Activated naive CD8-positive, alpha-beta T cell treated with anti-CD3 and anti-CD28 coated beads for 36 hours (primary cell): ENCODE results near the gene CRAMP1. TPM values are rescaled to one million over a fixed set of nuclear protein-coding genes. Genes with fewer than 3 reads are reported as not detected.

ENCODE experiments used
- DNase-seq: peaks from one replicate; pipeline ENCODE4 v3.0.0; 2021
- H3K27ac Mint-ChIP-seq: one replicate; pipeline ENCODE4 v1.8.0; 2022; ENCODE audit warnings: mild to moderate bottlenecking, moderate library complexity, mixed read lengths
- H3K27me3 Mint-ChIP-seq: one replicate; pipeline ENCODE4 v1.8.0; 2022; ENCODE audit warnings: mild to moderate bottlenecking, mixed read lengths
- H3K36me3 Mint-ChIP-seq: one replicate; pipeline ENCODE4 v1.8.0; 2021; ENCODE audit warnings: mild to moderate bottlenecking, mixed read lengths
- H3K4me1 Mint-ChIP-seq: one replicate; pipeline ENCODE4 v1.8.0; 2021; ENCODE audit warnings: mixed read lengths
- H3K4me3 Mint-ChIP-seq: one replicate; pipeline ENCODE4 v1.8.0; 2022; ENCODE audit warnings: mild to moderate bottlenecking, moderate library complexity, mixed read lengths
- H3K9me3 Mint-ChIP-seq: one replicate; pipeline ENCODE4 v1.8.0; 2022; ENCODE audit warnings: mixed read lengths
- total RNA-seq, 2 experiments: library from RNA; stranded (reverse); gene quantifications; one replicate each; pipeline ENCODE4 v1.2.3, GENCODE V29; 2021

Gene CRAMP1
- total RNA-seq, 2 experiments from 2014 or later = 14.4 to 17.0 TPM

DNA sequence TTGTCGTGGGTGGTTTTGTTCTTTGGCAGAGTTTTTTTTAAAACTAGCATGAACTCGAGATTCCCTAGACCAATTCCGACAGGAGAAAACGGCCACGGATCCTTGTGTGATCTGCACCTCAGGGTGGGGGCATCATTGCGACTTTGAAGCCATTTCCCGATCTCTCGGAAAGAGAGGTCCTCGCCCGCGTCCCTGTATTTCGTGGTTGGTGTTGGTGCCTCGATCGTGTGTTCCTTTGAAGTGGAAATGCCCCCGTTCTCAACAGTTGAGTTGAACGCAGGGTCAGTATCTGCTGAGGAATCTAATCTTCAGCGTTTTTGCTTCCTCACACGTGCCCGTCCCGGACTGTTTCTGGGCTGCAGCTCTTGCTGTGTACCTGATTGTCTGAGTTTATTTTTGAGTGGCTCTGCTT is 1.1 kb downstream of the CRAMP1 start:
- H3K4me3 Mint-ChIP-seq = peak overlapping the region; percentile 94
- peaks cover 30% of the 10 kb centered on the region for H3K4me1 Mint-ChIP-seq
- H3K36me3 Mint-ChIP-seq = peaks cover 24% of the 10 kb centered on the region
- no peaks in the 10 kb centered on the region for H3K9me3 Mint-ChIP-seq
- DNase-seq = no peak
- peaks cover 5% of the 10 kb centered on the region for H3K27me3 Mint-ChIP-seq
- H3K27ac Mint-ChIP-seq = peak overlapping the region; percentile 79

DNA sequence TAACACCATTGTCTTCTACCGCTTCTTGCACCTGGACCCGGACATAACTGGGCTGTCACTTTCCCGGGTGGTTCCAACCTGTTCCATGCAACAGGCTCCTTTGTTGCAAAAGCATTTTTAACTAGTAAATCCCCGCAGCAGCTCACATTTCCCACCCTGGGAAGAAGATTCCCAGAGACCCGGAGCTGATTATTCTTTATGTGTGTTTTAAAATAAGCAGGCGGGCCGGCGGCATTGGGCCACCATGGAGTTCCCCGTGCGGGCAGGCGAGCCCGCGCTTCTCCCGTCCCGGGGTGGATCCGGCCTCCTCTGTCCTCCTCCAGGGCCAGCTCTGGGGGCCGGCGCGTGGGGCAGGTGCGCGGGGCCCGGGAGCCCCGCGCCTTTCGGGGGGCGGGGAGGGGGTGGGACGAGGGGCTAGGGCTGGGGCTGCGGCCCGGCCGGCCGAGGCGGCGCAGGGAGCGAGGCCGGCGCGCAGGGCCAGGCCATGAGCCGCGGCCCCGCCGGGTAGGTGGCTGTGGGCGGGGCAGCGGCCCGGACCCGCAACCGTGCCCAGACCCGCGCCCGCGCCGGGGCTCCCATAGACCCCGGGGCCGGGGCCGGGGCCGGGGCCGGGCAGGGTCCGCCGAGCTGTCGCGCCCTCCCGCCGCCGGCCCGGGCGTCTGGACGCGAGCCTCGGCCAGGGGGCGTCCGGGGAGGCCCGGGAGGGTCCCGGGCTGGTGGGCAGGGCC is 1.7 kb downstream of the CRAMP1 start:
- H3K4me1 Mint-ChIP-seq = peaks cover 32% of the 10 kb centered on the region
- peaks cover 25% of the 10 kb centered on the region for H3K36me3 Mint-ChIP-seq
- no peaks in the 10 kb centered on the region for H3K9me3 Mint-ChIP-seq
- peaks cover 5% of the 10 kb centered on the region for H3K27me3 Mint-ChIP-seq
- no peak overlapping the region for H3K27ac Mint-ChIP-seq
- peak; percentile 32 for DNase-seq
- peak overlapping the region; percentile 94 for H3K4me3 Mint-ChIP-seq

DNA sequence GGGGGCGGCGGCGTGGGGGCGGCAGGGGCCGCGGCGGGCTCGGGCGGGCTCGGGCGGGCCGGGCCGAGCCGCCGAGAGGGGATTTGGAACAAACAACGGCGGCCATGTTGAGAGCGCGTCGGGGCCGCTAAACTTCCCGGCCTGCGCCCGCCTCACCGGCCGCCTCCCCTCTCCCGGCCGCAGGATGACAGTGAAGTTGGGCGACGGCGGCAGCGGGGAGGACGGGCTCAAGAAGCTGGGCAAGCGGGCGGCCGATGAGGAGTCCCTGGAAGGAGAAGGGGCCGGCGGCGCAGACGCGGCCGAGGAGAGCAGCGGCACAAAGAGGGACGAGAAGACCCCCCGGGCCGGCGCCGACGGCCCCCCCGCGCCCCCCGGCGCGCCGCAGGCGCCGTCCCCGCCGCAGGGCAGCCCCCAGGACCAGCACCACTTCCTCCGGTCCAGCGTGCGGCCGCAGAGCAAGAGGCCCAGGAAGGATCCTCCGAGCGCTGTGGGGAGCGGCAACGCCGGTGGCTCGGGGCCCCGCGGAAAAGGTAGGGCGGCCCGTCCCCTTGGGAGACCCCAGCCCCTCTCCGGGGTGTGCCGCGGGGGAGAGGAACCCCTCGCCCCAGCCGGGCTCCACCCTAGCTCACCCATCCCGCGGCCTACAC is 2.4 kb downstream of the CRAMP1 start:
- peak; percentile 38 for DNase-seq
- peak overlapping the region; percentile 82 for H3K4me3 Mint-ChIP-seq
- peaks cover 5% of the 10 kb centered on the region for H3K27me3 Mint-ChIP-seq
- H3K9me3 Mint-ChIP-seq = no peaks in the 10 kb centered on the region
- peaks cover 26% of the 10 kb centered on the region for H3K36me3 Mint-ChIP-seq
- peaks cover 33% of the 10 kb centered on the region for H3K4me1 Mint-ChIP-seq
- H3K27ac Mint-ChIP-seq = peak overlapping the region; percentile 20

DNA sequence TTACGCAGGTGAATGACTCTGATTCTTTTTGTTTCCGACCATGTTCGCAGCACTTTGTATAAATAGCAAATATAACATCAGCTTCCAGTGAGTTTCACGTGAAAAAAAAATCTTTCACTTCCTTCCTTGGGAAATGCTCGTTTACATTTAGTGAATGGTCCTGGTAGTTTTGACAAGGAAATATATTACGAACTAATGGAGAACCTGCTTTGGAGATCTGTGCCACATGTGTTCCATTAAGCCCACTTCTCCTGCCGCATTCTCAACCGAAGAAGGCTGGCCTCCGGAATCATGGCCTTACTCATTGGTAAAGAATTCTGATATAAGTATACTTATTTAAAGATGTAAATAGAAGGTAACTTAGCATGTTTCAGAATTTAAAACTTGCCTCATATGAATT is 3.6 kb downstream of the CRAMP1 start:
- peaks cover 5% of the 10 kb centered on the region for H3K27me3 Mint-ChIP-seq
- H3K9me3 Mint-ChIP-seq = no peaks in the 10 kb centered on the region
- no peak overlapping the region for H3K4me3 Mint-ChIP-seq
- H3K27ac Mint-ChIP-seq = no peak overlapping the region
- DNase-seq = no peak
- peaks cover 33% of the 10 kb centered on the region for H3K4me1 Mint-ChIP-seq
- peaks cover 28% of the 10 kb centered on the region for H3K36me3 Mint-ChIP-seq

DNA sequence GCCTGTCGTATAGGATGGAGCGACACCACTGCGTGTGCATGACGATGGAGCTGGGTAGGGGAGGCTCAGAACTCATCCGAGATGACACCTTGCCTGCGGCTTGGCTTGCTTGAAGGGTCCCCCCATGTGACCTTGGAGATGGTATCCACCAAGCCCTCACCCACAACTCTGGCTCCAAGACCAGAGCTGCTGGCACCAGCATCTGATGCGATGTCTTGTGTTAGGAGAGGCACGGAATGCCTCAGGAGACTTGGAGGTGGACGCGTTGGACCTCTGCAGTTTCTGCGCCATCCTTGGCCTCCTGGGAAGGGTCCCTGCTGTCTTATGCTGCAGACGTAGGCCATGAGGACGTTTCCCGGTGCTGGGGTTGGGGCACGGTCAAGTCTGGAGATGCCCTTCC is 7.8 kb downstream of the CRAMP1 start:
- DNase-seq = no peak
- Mint-ChIP-seq H3K9me3 (no peaks in the 10 kb centered on the region), H3K27ac (no peak overlapping the region)

DNA sequence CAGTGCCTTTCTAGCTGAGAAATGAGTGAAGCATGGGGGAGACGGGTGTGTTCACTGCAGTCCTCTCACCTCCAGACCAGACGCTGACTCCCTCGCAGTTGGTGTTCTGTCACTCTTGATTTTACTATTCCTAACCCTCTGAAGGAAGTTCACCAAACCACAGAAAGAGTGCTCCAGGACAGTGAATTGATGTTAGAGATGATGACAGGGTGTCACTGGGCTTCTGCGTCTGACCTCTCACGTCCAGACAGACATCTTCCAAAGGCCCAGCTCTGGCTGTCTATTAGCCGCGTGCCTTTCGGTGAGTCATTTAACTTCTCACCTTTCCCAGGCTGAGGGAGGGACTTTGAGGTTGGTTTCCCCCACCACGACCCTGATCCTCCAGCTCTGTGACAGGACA is 8.2 kb downstream of the CRAMP1 start:
- no peaks in the 10 kb centered on the region for H3K9me3 Mint-ChIP-seq
- no peak for DNase-seq
- peaks cover under 1% of the 10 kb centered on the region for H3K27me3 Mint-ChIP-seq
- no peak overlapping the region for H3K4me3 Mint-ChIP-seq
- peaks cover 21% of the 10 kb centered on the region for H3K36me3 Mint-ChIP-seq
- no peak overlapping the region for H3K27ac Mint-ChIP-seq
- peaks cover 16% of the 10 kb centered on the region for H3K4me1 Mint-ChIP-seq

More for the DNA sequence above, 7.8 kb downstream of the CRAMP1 start:
- Mint-ChIP-seq H3K36me3 (peaks cover 25% of the 10 kb centered on the region), H3K4me1 (peaks cover 20% of the 10 kb centered on the region), H3K4me3 (no peak overlapping the region), H3K27me3 (peaks cover 5% of the 10 kb centered on the region)

DNA sequence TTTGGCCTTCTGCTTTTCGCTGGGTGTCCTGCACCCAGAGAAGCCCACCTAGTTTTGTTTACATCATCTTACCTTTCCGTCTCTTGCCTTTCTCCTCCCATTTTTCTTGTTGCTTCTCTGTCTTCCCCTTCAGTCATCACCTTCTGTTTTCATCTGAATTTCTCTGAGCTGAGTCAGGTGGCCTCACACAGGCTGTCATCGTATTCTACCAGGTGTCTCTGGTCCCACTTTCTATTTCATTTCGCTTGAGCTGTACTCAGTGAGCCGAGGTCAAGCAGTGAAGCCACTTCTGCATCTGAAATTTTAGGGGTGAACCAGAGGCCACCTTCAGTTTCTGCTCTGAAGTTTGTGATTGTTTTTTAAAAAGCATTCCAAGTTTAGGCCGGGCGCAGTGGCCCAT is 9.7 kb downstream of the CRAMP1 start:
- Mint-ChIP-seq H3K27ac (no peak overlapping the region), H3K4me1 (peaks cover 12% of the 10 kb centered on the region), H3K4me3 (no peak overlapping the region), H3K36me3 (peaks cover 12% of the 10 kb centered on the region), H3K27me3 (no peaks in the 10 kb centered on the region), H3K9me3 (no peaks in the 10 kb centered on the region)
- no peak for DNase-seq

DNA sequence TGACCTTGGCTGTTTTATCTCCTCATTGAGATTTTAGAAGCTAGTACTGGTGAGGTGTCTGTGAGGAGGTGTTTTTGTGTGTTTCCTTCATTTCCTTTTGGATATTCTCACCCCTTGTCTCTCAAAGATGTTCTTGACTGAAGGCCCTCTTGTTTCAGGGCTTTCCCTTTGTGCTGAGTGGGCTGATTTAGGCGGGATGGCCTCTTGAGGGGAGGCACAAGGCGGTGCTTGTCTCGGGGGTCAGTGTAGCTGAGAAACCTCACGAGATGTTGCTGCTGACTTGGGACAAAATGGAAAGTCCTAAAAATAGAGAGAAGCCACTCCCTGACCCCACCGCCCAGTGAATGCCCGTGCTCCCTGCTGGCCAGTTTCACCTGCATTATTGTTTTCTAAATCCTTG is 14.2 kb downstream of the CRAMP1 start:
- H3K36me3 Mint-ChIP-seq = peaks cover 2% of the 10 kb centered on the region
- no peak overlapping the region for H3K27ac Mint-ChIP-seq
- no peak for DNase-seq
- H3K4me1 Mint-ChIP-seq = peaks cover 7% of the 10 kb centered on the region
- H3K9me3 Mint-ChIP-seq = no peaks in the 10 kb centered on the region
- no peak overlapping the region for H3K4me3 Mint-ChIP-seq
- H3K27me3 Mint-ChIP-seq = no peaks in the 10 kb centered on the region

DNA sequence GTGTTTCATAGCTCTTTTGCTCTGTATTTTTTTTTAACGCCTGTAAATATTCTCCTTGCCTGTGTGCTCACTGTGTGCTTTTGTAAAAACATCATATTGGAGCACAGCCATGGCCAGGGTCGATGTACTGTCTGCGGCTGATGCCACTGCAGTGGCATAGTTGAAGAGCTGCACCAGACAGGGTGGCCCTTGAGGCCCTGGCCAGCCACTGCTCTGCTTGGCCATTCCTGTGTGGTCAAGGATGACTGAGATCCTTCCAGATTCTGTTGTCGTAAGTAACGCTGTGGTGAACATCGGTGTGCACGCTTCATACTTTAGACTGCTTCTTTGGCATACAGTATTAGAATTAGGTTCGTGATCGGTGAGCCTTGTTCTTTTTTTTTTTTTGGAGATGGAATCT is 14.6 kb downstream of the CRAMP1 start:
- Mint-ChIP-seq H3K27ac (no peak overlapping the region), H3K36me3 (peaks cover 2% of the 10 kb centered on the region), H3K4me1 (peaks cover 7% of the 10 kb centered on the region), H3K27me3 (no peaks in the 10 kb centered on the region), H3K4me3 (no peak overlapping the region), H3K9me3 (no peaks in the 10 kb centered on the region)
- no peak for DNase-seq

DNA sequence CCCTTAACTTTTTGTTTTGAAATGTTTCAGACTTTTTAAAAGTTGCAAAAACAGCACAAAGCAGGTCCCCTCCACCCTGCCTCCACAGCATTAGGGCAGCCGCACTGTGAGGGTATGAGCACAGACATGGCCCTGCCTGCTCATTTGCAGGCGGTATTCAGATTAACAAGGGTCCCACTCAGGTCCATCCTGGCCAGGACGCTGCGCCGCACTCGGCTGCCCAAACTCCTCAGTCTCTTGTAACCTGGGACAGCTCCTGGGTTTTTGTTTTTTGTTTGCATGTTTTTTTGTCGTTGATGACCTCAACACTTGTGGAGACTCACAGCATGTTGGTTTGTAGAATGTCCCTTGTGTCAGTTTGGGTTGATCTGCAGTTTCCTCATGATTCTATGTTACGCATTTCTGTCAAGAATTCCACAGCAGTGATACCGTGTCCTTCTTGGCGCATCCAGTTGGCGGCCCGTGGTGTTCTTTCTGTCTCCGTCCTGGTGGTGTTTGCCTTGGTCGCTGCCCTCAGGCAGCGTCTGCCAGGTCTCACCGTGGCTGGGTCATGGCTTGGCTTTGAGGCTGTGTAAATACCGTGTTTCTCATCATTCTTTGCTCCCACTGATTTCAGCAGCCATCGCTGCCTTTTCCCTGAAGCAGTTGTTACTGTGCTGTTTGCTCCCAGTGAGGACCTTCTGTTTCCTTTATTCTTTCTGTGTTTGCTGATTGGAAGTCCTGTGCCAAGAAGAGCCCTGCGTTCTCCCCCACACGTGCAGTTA is 18.5 kb downstream of the CRAMP1 start:
- no peak overlapping the region for H3K4me3 Mint-ChIP-seq

DNA sequence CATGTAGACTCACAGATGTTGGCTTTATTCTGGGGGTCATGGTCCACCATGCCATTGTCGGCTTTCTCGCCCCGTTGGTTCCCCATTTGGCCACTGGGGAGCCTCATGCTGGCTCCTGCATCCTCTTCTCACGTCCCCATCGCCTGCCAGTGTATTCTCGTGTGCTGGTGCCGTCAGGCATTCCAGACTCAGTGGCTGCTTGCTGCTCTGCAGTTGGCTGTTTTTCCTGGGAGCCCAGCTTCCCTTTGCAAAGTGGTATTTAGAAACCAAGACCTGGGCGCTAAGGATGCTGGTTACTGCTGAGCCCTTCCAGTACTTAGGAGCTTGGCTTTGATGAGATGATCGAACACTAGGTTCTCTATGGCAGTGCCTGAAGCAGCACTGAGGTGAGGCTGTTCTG is 19.1 kb downstream of the CRAMP1 start:
- H3K4me1 Mint-ChIP-seq = peaks cover 9% of the 10 kb centered on the region
- no peak overlapping the region for H3K4me3 Mint-ChIP-seq
- no peaks in the 10 kb centered on the region for H3K9me3 Mint-ChIP-seq
- no peak for DNase-seq
- H3K36me3 Mint-ChIP-seq = peaks cover 14% of the 10 kb centered on the region
- no peaks in the 10 kb centered on the region for H3K27me3 Mint-ChIP-seq
- no peak overlapping the region for H3K27ac Mint-ChIP-seq

More for the DNA sequence above, 18.5 kb downstream of the CRAMP1 start:
- no peaks in the 10 kb centered on the region for H3K27me3 Mint-ChIP-seq
- H3K4me1 Mint-ChIP-seq = peaks cover 9% of the 10 kb centered on the region
- no peak for DNase-seq
- peaks cover 14% of the 10 kb centered on the region for H3K36me3 Mint-ChIP-seq
- no peaks in the 10 kb centered on the region for H3K9me3 Mint-ChIP-seq
- H3K27ac Mint-ChIP-seq = no peak overlapping the region

DNA sequence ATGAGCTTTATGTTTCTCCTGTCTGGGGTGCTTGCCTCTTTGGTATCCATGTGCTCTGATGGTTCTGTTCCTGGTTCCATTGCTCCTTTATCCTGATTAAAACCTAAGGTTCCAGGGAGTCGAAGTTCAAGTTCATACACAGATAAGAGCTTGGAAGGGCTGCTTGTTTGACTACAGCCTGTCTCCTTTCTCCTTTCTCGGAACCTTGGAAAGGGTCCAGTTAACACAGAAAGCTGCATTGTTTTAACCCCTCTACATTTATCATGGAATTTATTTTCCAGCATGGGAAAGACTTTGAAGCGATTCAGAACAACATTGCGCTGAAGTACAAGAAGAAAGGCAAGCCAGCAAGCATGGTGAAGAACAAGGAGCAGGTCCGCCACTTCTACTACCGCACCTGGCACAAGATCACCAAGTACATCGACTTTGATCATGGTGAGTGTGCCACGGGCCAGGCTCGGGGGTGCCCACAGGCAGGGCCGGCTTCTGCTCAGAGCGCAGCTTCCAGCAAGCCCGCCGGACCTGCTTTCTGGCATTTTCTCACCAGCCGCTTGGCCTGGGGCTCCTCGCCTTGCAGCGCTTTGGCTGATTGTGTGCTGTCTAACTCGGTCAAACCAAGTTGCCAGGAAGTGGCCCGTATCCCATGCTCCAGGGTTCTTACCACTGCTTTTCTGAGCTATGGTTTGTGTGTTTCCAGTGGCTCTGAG is 19.9 kb downstream of the CRAMP1 start:
- Mint-ChIP-seq H3K27ac (no peak overlapping the region), H3K4me1 (peaks cover 9% of the 10 kb centered on the region), H3K36me3 (peaks cover 14% of the 10 kb centered on the region), H3K9me3 (no peaks in the 10 kb centered on the region), H3K27me3 (no peaks in the 10 kb centered on the region), H3K4me3 (no peak overlapping the region)
- DNase-seq = no peak

DNA sequence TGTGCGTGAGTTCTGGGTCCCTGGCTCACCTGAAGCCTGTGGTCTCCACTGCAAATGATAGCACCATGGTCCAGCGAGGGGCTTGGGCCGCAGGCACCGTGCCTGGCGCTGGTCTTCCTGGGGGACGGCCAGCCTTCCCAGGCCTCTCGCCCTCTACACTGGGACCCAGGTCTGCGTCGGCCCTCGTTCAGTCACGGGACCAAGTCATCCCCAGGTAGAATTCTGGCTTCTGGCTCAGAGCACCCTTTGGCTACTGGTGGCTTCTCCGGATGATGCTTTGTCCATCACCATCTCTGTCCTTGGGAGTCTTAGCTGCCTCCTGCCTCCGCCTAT is 20.4 kb downstream of the CRAMP1 start:
- no peaks in the 10 kb centered on the region for H3K9me3 Mint-ChIP-seq
- H3K27me3 Mint-ChIP-seq = no peaks in the 10 kb centered on the region
- H3K27ac Mint-ChIP-seq = no peak overlapping the region
- peaks cover 14% of the 10 kb centered on the region for H3K36me3 Mint-ChIP-seq
- H3K4me3 Mint-ChIP-seq = no peak overlapping the region
- H3K4me1 Mint-ChIP-seq = peaks cover 7% of the 10 kb centered on the region
- no peak for DNase-seq

DNA sequence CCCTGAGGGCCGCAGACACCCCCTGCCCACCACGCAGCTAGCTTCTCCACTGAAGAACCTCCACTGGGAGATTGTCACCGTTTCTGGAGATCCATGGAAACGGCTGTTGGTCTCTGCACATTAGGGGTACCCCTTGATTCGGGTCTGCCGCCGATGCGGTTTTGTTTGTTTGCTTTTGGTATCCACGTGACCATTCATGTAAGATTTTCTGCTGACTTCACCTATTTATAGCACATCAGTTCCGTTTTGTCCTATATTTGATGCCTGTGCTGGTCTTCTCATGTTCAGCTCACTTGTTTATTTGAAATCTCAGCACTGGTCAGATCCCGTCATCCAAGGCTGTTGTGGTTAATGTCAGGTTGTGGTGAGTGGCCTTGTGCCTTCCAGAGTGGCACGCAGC is 21.1 kb downstream of the CRAMP1 start:
- H3K4me1 Mint-ChIP-seq = peaks cover 7% of the 10 kb centered on the region
- no peaks in the 10 kb centered on the region for H3K9me3 Mint-ChIP-seq
- H3K27me3 Mint-ChIP-seq = no peaks in the 10 kb centered on the region
- DNase-seq = no peak
- no peak overlapping the region for H3K4me3 Mint-ChIP-seq
- peaks cover 14% of the 10 kb centered on the region for H3K36me3 Mint-ChIP-seq
- no peak overlapping the region for H3K27ac Mint-ChIP-seq

DNA sequence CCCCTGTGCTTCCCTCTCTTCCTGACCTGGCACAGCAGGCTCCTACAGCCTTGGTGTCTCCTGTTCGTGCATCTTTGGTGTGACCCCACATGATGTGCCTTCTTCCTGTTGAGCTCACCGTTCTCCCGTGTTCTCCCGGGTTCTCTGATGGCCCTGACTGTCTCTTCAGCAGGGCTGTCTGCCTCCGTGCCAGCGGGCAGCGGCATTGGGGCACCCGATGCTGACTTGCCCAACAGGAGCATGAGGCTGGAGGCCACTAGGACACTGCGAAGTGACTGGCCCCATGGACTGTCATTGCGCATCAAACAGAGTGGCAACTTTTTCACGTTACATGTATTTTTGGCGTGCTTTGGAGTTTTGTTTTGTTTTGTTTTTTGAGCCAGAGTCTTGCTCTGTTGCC is 22.4 kb downstream of the CRAMP1 start:
- H3K27ac Mint-ChIP-seq = no peak overlapping the region
- DNase-seq = no peak
- no peaks in the 10 kb centered on the region for H3K9me3 Mint-ChIP-seq
- H3K4me3 Mint-ChIP-seq = no peak overlapping the region
- H3K27me3 Mint-ChIP-seq = no peaks in the 10 kb centered on the region
- peaks cover 17% of the 10 kb centered on the region for H3K36me3 Mint-ChIP-seq
- peaks cover 10% of the 10 kb centered on the region for H3K4me1 Mint-ChIP-seq
